Panc1 (cell line): Measurements from ENCODE around the gene POU2AF1.

Source experiments
- CTCF ChIP-seq: fragments of 450-650 bp; IDR thresholded peaks from 2 replicates; pipeline ENCODE4 v1.5.1; 2017; ENCODE audit warnings: mild to moderate bottlenecking
- POLR2AphosphoS5 ChIP-seq: IDR thresholded peaks from 2 replicates; pipeline ENCODE4 v1.6.1; 2012; ENCODE audit warnings: mild to moderate bottlenecking, low read depth, low read length, moderate library complexity

- TF ChIP-seq POLR2AphosphoS5 (no peak), CTCF (no peak)
These were observed 7.6 kb upstream of the POU2AF1 start for GRCh38 chr11:111386611-111387150.
